Activated T-cell treated with anti-CD3 and anti-CD28 coated beads, Interleukin-2, amount 50 U/mL, for 24 hours (primary cell): ENCODE data around the gene CAPN11.
A peak's percentile ranks its signal among the peaks of the same experiment; 100 is the strongest.

Experiments
- DNase-seq: peaks from one replicate; pipeline ENCODE4 v3.0.0-alpha.2; 2020
- H3K27ac Mint-ChIP-seq: 2 replicates; pipeline ENCODE4 v1.8.0; 2020; ENCODE audit warnings: mild to moderate bottlenecking, mixed read lengths
- H3K27me3 Mint-ChIP-seq: 2 replicates; pipeline ENCODE4 v1.8.0; 2020; ENCODE audit warnings: mixed read lengths
- H3K36me3 Mint-ChIP-seq: 2 replicates; pipeline ENCODE4 v1.8.0; 2020; ENCODE audit warnings: low read depth, mixed read lengths
- H3K4me1 Mint-ChIP-seq: 2 replicates; pipeline ENCODE4 v1.8.0; 2020; ENCODE audit warnings: low read depth, mixed read lengths
- H3K4me3 Mint-ChIP-seq: 2 replicates; pipeline ENCODE4 v1.8.0; 2020; ENCODE audit warnings: mild to moderate bottlenecking, moderate library complexity, mixed read lengths
- H3K9me3 Mint-ChIP-seq: 2 replicates; pipeline ENCODE4 v1.8.0; 2020; ENCODE audit warnings: mixed read lengths

The CAPN11 gene

DNA sequence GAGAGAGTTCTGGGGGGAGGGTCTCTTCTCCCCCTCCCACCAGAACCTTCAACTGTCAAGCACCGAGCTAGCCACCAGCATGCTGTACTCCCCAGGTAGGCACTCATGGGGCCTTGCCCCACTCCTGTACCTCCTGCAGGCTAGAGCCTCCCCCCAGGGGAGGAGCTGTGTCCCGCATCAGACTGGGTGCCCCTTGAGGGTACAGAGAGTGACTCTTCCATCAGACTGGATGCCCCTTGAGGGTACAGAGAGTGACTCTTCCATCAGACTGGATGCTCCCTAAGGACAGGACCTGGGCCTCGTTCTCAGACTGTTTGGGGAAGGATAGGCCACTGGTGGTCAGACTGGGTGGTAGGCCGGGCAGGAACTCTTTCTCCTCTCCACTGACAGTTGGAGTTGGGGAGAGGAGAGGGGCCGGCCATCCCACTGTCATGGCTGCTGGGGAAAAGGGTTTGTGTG is at the start of gene CAPN11:
TSS of gene CAPN11 (plus strand) at position 51 of the 459 bp plus-strand sequence. CDS start at position 80, 29 bp downstream.
- Mint-ChIP-seq H3K36me3 (no peaks in the 10 kb centered on the region), H3K9me3 (no peaks in the 10 kb centered on the region), H3K4me1 (peaks cover 12% of the 10 kb centered on the region), H3K27ac (no peak within 1 kb of the TSS), H3K4me3 (no peak within 1 kb of the TSS), H3K27me3 (peaks cover 9% of the 10 kb centered on the region)
- DNase-seq, result no peak

DNA sequence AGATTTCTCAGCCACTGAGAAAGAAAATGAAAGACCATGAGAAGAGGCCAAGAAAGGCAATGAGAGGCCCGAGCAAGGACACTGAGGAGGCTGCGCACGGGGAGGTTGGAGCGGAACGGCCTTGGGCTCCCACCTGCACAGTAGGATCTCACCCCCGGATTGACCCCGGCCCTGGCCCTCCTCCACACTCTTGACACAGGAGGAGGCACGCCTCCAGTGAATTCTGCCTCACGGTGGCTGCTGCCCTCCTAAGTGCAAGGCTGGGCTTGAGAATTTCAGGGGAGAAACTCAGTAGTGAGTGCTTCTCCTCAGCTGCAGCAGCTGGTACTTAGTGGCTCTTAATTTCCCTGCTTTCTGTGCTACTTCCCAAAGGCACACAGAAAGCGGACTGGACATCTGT is 49.4 kb upstream of the CAPN11 start:
- peaks cover 2% of the 10 kb centered on the region for H3K4me1 Mint-ChIP-seq
- DNase-seq, result no peak
- no peak overlapping the region for H3K27ac Mint-ChIP-seq
- H3K4me3 Mint-ChIP-seq, result no peak overlapping the region
- H3K36me3 Mint-ChIP-seq, result peaks cover 90% of the 10 kb centered on the region
- no peaks in the 10 kb centered on the region for H3K9me3 Mint-ChIP-seq
- no peaks in the 10 kb centered on the region for H3K27me3 Mint-ChIP-seq

DNA sequence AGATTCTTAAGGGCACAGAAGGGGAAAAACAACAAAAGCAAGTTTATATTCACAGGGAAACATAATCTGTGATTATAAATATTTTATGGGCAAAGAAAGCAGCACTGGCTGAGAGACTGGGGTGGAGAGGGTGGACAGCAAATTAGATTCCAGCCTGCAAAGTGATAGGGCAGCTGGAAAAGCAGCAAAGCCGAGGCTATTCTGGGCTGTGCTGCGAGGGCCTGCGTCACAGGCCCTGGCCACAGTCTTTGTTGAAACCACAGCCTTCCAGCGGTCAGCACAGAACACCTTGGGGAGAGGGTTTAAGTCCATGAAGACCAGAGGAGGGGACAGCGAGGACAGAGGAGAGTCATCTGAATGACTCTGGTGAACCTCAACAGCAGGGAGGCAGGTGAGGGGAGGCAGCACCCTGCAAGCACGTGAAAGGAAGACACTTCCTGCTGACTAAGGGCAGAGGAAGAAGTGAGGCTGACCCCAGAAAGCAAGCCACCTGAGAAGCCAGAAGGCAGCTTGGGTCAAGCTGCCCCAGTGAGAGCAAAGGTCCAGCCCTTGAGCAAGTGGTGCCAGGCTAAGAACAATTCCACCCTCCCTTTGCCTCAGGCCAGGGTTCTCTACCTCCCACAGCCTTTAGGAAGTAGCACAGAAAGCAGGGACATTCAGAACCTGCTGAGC is 48.5 kb upstream of the CAPN11 start:
- Mint-ChIP-seq H3K4me3 (no peak overlapping the region), H3K27ac (peak overlapping the region; percentile 56), H3K27me3 (no peaks in the 10 kb centered on the region), H3K9me3 (no peaks in the 10 kb centered on the region), H3K36me3 (peaks cover 90% of the 10 kb centered on the region), H3K4me1 (peaks cover 2% of the 10 kb centered on the region)
- DNase-seq, result no peak

DNA sequence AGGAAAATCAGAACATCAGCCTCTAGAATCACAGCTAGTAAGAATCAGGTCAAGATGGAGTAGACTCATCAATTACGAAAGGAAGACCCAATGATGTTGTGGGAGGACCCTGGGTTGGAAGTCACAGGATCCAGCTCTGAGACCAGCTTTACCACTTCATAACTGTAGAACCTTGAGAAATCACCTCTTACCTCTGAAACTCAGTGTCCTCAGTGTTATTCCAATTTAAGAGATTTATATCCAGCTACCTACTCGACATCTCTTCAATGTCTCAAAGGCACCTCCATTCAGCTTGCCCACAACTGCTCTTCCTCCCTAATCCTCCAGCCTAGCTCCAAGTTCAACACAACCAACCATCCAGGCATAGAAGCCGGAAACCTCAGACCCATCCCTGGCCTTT is 47.7 kb upstream of the CAPN11 start:
- H3K9me3 Mint-ChIP-seq, result no peaks in the 10 kb centered on the region
- no peaks in the 10 kb centered on the region for H3K27me3 Mint-ChIP-seq
- H3K4me1 Mint-ChIP-seq, result peaks cover 2% of the 10 kb centered on the region
- no peak overlapping the region for H3K4me3 Mint-ChIP-seq
- peaks cover 91% of the 10 kb centered on the region for H3K36me3 Mint-ChIP-seq
- no peak for DNase-seq
- peak overlapping the region; percentile 56 for H3K27ac Mint-ChIP-seq

DNA sequence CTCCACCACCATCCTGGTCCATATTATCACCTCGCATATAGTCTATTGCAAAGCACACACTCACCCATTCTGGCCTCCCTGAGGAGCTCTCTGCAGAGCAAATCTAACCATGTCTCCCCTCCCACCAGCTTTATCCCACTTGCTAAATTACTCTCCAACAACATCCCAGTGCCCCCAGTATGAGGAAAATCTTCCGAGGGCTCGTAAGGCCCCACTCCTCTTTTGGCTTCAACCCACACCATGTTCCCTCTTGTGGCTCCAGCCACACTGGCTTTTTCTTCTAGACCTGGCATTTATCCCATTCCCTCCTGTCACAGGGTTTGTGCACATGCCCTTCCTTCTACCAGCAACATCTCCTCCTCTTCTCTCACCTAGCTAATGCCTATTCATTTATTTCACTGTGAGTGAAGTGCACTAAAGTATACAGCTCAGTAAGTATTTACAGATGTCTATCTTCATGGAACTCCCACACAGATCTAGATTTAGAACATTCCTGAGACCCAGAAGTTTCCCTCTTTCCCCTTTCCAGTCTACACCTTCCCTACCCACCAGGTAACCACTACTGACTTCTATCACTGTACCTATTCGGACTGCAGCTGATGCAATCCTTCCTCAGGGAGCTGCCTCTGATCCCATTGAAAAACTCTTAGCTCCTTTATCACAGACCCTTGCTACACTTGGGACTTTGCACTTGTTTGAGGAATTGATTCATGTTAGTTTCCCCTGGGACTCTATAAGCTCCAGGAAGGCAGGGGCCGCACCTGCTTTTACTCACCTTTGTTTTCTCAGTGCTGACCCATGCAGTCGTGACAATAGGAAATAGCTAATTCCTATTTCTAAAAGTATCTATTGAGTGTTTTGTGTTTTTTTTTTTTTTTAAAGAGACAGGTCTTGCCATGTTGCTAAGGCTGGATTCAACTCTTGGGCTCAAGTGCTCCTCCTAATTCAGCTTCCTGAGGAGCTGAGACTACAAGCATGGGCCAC is 46.9 kb upstream of the CAPN11 start:
- Mint-ChIP-seq H3K4me3 (no peak overlapping the region), H3K36me3 (peaks cover 92% of the 10 kb centered on the region), H3K27ac (peak overlapping the region; percentile 26), H3K27me3 (no peaks in the 10 kb centered on the region), H3K4me1 (peaks cover 9% of the 10 kb centered on the region), H3K9me3 (no peaks in the 10 kb centered on the region)
- DNase-seq, result no peak

DNA sequence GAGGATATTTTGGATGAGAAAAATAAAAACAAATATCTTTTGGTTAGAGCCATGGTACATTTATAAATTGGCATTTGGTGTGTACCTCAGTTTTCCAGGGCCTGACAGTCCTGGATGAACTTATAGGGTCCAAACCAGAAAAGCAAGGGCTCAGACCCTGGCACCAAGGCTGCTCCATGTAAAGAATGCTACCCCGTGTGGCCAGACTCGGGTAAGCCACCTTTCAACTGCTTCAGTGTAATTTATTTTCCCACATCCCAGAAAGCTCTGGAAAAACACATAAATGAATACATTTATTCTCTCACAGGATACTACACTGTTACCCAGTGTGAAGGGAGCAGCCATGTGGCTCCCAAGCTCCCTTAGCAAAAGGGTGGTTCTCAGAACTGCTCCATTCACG is 45.2 kb upstream of the CAPN11 start:
- H3K36me3 Mint-ChIP-seq, result peaks cover 93% of the 10 kb centered on the region
- no peak overlapping the region for H3K27ac Mint-ChIP-seq
- peaks cover 23% of the 10 kb centered on the region for H3K4me1 Mint-ChIP-seq
- H3K27me3 Mint-ChIP-seq, result no peaks in the 10 kb centered on the region
- no peaks in the 10 kb centered on the region for H3K9me3 Mint-ChIP-seq
- DNase-seq, result no peak
- H3K4me3 Mint-ChIP-seq, result no peak overlapping the region

DNA sequence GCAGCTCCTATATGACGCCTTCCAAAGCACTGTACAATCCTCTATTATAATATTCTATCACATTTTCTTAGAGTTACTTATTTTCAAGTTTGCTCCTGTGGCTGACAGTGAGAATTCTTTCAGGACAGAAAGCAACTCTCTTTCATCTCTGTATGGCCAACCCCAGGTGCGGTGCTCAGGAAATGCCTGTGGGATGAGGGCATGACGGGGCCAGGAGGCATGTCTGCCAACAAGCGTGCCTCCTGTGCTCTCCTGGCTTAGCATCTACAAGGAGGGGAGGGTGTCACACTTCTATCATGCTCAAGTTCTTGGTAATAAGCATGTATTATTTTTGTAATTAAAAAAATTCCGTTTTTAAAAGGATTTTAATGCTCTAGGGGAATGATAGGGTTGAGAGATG is 42.8 kb upstream of the CAPN11 start:
- no peak overlapping the region for H3K27ac Mint-ChIP-seq
- no peak overlapping the region for H3K4me3 Mint-ChIP-seq
- H3K9me3 Mint-ChIP-seq, result no peaks in the 10 kb centered on the region
- H3K36me3 Mint-ChIP-seq, result peaks cover 80% of the 10 kb centered on the region
- H3K27me3 Mint-ChIP-seq, result no peaks in the 10 kb centered on the region
- H3K4me1 Mint-ChIP-seq, result peaks cover 39% of the 10 kb centered on the region
- no peak for DNase-seq

DNA sequence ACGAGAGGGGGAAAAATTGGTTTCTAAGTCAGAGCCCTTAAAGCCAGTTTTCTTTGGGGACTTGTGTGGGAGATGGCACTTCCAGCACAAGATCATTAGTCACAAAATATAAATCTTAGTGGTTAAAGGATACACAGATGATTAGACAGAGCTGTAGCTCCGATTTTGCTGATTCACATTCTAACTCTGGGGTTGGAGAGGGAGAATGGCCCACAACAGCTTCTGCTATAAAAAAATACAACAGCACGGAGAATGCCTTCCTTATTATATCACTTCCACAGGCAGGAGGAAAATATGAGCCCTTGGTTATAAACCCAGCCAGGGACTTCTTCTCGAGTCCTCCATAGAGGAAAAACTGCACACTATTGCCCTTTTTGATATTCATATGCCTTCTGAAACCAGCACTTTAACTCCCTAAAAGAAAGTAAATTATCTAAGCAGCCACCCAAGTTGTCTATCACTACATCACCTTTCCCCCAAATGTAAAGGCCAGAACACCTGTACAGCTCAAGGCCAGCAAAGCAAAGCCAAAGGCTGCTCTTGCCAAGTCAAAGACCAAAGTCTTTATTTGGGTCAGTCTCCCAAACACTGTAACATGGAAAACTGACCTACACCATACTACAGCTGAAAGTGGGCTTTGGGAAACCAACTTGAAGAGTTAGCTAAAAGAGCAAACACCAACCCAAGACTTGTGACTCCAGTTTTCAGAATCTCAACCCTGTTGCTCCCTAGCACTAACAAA is 41.8 kb upstream of the CAPN11 start:
- H3K27ac Mint-ChIP-seq, result peak overlapping the region; percentile 60

DNA sequence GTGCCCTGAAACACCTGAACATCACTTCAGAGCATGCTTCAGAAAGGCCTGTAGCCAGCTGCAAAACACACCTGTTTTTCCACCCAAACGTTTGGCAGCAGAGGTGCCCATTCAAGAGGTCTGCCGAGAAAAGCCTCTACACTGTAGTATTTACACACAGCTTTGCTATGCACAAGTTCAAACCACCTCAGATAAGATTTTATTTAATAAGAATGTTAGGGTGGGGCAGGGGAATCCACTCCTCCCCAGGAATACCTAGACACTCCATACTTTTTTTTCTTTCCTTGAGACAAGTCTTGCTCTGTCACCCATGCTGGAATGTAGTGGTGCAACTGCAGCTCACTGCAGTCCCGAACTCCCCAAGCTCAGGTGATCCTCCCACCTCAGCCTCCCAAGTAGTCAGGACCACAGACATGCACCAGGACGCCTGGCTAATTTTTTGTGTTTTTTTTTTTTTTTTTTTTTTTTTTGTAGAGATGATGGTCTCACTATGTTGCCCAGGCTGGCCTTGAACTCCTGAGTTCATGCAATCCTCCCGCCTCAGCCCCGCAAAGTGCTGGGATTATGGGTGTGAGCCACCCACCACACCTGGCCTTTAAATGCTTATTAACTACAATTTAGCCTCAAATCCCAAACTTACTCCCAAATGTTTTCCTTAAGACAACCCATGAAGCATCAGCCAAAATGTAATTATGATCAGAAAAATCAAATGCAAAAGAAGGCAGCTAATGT is 41.1 kb upstream of the CAPN11 start:
- no peak overlapping the region for H3K4me3 Mint-ChIP-seq
- no peak for DNase-seq
- H3K27me3 Mint-ChIP-seq, result no peaks in the 10 kb centered on the region
- H3K36me3 Mint-ChIP-seq, result peaks cover 68% of the 10 kb centered on the region
- no peaks in the 10 kb centered on the region for H3K9me3 Mint-ChIP-seq
- H3K4me1 Mint-ChIP-seq, result peaks cover 52% of the 10 kb centered on the region
- no peak overlapping the region for H3K27ac Mint-ChIP-seq

More for the DNA sequence above, 41.8 kb upstream of the CAPN11 start:
- H3K36me3 Mint-ChIP-seq, result peaks cover 74% of the 10 kb centered on the region
- no peak for DNase-seq
- H3K4me1 Mint-ChIP-seq, result peaks cover 46% of the 10 kb centered on the region
- H3K9me3 Mint-ChIP-seq, result no peaks in the 10 kb centered on the region
- no peaks in the 10 kb centered on the region for H3K27me3 Mint-ChIP-seq
- no peak overlapping the region for H3K4me3 Mint-ChIP-seq

DNA sequence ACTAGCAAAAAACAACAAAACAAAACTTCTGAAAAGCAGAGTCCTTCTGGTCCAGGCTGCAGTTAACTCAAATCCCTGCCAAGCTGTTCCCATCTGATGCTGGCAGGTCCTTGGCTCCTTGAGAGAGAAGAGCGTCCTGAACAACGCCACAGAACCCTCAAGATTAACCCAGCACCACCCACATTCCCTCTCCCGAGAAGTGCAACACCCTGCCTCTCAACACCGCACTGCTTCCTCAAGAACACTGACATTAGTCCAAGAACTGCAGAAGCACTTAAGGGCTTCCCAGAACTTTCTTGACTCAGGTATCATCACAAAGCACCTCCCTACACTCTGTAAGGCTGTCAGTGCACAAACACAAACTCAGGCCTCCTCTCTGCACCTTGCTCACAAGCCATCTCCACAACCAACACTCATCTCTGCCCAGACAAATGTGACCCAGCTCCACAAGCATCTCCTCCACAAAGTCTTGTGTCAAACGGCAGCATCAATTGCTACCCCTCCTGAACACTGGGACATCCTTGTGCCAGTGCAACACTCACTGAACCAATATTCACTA is 38.8 kb upstream of the CAPN11 start:
- H3K9me3 Mint-ChIP-seq, result no peaks in the 10 kb centered on the region
- H3K27ac Mint-ChIP-seq, result no peak overlapping the region

DNA sequence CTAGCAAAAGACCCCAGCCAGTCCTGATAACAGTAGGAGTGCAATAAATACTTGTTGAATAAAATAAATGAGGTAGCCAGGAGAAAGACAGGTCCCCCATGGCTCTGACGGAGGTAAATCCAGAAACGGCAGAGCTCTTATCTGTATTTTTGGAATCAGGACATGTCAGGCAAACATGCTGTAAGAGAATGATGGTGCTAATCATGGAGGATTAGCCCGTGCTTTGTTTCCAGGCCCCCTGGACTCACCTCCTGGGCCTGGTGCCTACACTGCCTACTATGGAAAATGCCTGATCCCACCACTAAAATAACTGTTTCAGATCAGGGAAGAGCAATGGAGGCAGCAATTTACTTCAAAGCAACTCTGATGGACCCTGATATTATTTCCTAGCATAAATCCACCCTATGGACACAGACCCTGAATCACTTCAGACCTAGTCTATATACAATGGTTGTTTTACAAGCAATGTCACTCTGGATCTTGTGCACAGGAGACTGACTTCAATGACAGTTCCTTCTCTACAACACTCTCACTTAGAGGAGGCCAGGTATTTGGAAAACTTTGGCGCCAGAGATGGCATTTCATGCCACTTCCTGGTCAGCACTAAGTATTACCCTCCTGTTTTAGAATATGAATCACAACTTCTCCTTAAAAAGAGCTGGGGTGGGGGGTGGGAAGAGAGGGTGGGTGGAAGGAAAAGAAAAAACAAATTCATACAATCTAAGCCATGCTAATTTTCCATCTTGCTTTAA is 37.8 kb upstream of the CAPN11 start:
- DNase-seq, result no peak
- Mint-ChIP-seq H3K27ac (no peak overlapping the region), H3K4me3 (no peak overlapping the region), H3K36me3 (peaks cover 68% of the 10 kb centered on the region), H3K27me3 (no peaks in the 10 kb centered on the region), H3K4me1 (peaks cover 82% of the 10 kb centered on the region), H3K9me3 (no peaks in the 10 kb centered on the region)

More for the DNA sequence above, 38.8 kb upstream of the CAPN11 start:
- H3K36me3 Mint-ChIP-seq, result peaks cover 69% of the 10 kb centered on the region
- no peak overlapping the region for H3K4me3 Mint-ChIP-seq
- peaks cover 75% of the 10 kb centered on the region for H3K4me1 Mint-ChIP-seq
- H3K27me3 Mint-ChIP-seq, result no peaks in the 10 kb centered on the region
- DNase-seq, result no peak

DNA sequence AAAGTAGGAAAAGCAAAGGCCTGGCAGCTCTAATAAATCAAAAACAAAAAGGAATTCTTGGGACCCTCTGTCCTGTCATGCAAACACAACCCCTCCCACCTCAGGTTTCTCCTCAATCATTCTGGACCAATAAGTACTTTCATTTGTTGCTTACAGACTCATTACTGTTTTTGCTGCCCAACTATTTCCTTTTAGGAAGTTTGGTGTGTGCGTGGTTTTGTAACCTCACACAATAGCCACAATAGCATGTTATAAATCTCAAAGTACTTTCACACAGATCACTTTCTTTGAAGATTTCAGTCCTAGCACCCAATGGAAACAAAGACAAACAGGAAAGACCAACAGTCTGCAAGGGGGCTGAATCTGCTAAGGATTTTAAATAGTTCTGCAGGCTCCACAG is 35.8 kb upstream of the CAPN11 start:
- peaks cover 62% of the 10 kb centered on the region for H3K36me3 Mint-ChIP-seq
- H3K4me3 Mint-ChIP-seq, result peak overlapping the region; percentile 23
- no peaks in the 10 kb centered on the region for H3K27me3 Mint-ChIP-seq
- peak overlapping the region; percentile 30 for H3K27ac Mint-ChIP-seq
- H3K4me1 Mint-ChIP-seq, result peaks cover 77% of the 10 kb centered on the region
- DNase-seq, result no peak
- no peaks in the 10 kb centered on the region for H3K9me3 Mint-ChIP-seq

DNA sequence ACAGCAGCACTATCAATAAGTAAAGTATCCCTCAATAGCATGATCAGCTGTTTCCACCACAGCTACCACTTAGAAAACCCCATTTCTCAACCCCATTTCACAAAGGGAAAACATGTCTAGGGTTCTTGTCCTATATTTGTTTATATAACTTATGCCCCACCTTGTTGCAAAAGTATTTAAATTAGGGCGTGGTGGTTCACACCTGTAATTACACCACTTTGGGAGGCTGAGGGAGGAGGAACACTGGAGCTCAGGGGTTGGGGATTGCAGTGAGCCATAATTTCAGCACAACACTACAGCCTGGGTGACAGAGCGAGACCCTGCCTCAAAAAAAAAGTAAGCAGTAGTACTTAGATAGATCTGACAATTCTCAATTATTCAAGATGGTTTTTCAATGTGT is 35.1 kb upstream of the CAPN11 start:
- peaks cover 72% of the 10 kb centered on the region for H3K4me1 Mint-ChIP-seq
- H3K36me3 Mint-ChIP-seq, result peaks cover 54% of the 10 kb centered on the region
- H3K9me3 Mint-ChIP-seq, result no peaks in the 10 kb centered on the region
- H3K4me3 Mint-ChIP-seq, result peak overlapping the region; percentile 23
- DNase-seq, result no peak
- H3K27me3 Mint-ChIP-seq, result no peaks in the 10 kb centered on the region
- H3K27ac Mint-ChIP-seq, result no peak overlapping the region
